ENCODE measurements around the gene ABLIM1.

DNA sequence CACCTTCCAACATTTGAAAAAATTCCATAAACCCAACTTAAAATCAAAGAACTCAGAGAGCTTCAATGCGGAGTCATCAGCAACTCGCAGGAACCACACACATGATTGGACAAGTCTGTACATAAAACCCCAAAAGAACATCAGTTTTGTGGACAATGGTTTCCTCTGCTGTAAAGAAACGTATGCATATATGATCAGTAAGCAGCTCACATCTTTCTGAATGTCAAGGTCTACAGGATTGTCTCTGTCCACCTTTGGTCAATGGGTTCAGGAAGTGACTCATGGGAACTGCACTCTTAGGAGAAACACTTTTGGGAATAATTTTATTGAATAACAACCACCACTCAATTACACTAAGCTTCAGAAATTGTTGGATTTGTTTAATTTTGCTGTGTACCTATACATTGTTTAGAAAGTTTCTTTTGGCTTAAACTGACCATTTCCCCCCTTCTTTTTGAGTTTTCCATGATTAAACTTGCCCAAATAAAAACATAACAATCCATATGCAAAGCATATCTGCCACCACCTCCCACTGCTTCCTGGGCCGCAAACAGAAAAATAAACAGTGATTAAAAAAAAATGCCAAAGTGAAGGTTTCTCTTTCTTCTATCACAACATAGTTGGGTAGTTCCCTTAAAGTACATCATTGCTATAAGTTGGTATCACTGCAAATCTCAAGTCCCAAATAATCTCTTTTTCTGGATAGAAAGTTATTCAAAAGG lies 226.5 kb downstream of the ABLIM1 start:
- TF ChIP-seq ZNF777 (tag by site-specific recombination; IDR thresholded peaks at IDR 0.05; ENCODE audit: borderline replicate concordance), result no peak
- TF ChIP-seq, protein P1, sequence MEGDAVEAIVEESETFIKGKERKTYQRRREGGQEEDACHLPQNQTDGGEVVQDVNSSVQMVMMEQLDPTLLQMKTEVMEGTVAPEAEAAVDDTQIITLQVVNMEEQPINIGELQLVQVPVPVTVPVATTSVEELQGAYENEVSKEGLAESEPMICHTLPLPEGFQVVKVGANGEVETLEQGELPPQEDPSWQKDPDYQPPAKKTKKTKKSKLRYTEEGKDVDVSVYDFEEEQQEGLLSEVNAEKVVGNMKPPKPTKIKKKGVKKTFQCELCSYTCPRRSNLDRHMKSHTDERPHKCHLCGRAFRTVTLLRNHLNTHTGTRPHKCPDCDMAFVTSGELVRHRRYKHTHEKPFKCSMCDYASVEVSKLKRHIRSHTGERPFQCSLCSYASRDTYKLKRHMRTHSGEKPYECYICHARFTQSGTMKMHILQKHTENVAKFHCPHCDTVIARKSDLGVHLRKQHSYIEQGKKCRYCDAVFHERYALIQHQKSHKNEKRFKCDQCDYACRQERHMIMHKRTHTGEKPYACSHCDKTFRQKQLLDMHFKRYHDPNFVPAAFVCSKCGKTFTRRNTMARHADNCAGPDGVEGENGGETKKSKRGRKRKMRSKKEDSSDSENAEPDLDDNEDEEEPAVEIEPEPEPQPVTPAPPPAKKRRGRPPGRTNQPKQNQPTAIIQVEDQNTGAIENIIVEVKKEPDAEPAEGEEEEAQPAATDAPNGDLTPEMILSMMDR (tag by site-specific recombination; IDR thresholded peaks at IDR 0.05), result no peak
